Fibroblast of lung (primary cell): Measurements from ENCODE around the gene TMEM178B. TPM values are rescaled to one million over a fixed set of nuclear protein-coding genes. Genes with fewer than 3 reads are reported as not detected.

Source experiments
- DNase-seq, 2 donors: peaks; one replicate each; pipeline versions ENCODE4 v3.0.0 to v3.0.0-alpha.2; 2010; ENCODE audit warnings: low read depth in 2 of 2
- H2AFZ ChIP-seq: 2 replicates; pipeline ENCODE4 v1.5.1; 2012; ENCODE audit warnings: low read length, control low read depth, inconsistent platforms
- H3K27ac ChIP-seq: 2 replicates; pipeline ENCODE4 v1.5.1; 2011; ENCODE audit warnings: low read length, control low read depth; ENCODE audit not compliant: insufficient read depth
- H3K27me3 ChIP-seq: 2 replicates; pipeline ENCODE4 v1.5.1; 2011; ENCODE audit warnings: mild to moderate bottlenecking, low read length; ENCODE audit not compliant: control insufficient read depth, insufficient read depth
- H3K36me3 ChIP-seq: 2 replicates; pipeline ENCODE4 v1.5.1; 2011; ENCODE audit warnings: low read length; ENCODE audit not compliant: control insufficient read depth, insufficient read depth
- H3K4me1 ChIP-seq: 2 replicates; pipeline ENCODE4 v1.5.1; 2011; ENCODE audit warnings: low read length; ENCODE audit not compliant: control insufficient read depth, insufficient read depth; ENCODE audit errors: extremely low read depth
- H3K4me2 ChIP-seq: 2 replicates; pipeline ENCODE4 v1.5.1; 2011; ENCODE audit warnings: low read length, control low read depth; ENCODE audit not compliant: insufficient read depth; ENCODE audit errors: extremely low read depth
- H3K4me3 ChIP-seq, 4 experiments: fragments of 200-600 bp in 1 of 4; sonication (generic) in 1 of 4; replicated peaks in 1 of 4; 2 replicates each; pipeline ENCODE4 v1.5.1; 2011 to 2016; ENCODE audit warnings: low read length in 4 of 4, low read depth in 3 of 4, mild to moderate bottlenecking in 3 of 4, control low read depth in 2 of 4, inconsistent platforms in 1 of 4, mixed read lengths in 1 of 4; ENCODE audit not compliant: insufficient read depth in 1 of 4; ENCODE audit errors: control extremely low read depth in 1 of 4
- H3K79me2 ChIP-seq: 2 replicates; pipeline ENCODE4 v1.5.1; 2012; ENCODE audit warnings: mild to moderate bottlenecking, low read length, inconsistent platforms; ENCODE audit not compliant: control insufficient read depth, insufficient read depth
- H3K9ac ChIP-seq: 2 replicates; pipeline ENCODE4 v1.5.1; 2011; ENCODE audit warnings: mild to moderate bottlenecking, low read length, control low read depth; ENCODE audit not compliant: insufficient read depth
- H3K9me3 ChIP-seq: 2 replicates; pipeline ENCODE4 v1.5.1; 2012; ENCODE audit warnings: low read depth, low read length; ENCODE audit not compliant: control insufficient read depth, insufficient read depth
- H4K20me1 ChIP-seq: 2 replicates; pipeline ENCODE4 v1.5.1; 2011; ENCODE audit warnings: low read length; ENCODE audit not compliant: control insufficient read depth, insufficient read depth; ENCODE audit errors: extremely low read depth
- CTCF ChIP-seq, 2 donors: IDR thresholded peaks in 1 of 2; conservative IDR thresholded peaks in 1 of 2; 1 replicate in 1 of 2; 2 replicates in 1 of 2; pipeline ENCODE4 v1.5.1; 2011 to 2012; ENCODE audit warnings: low read length in 2 of 2, control low read depth in 1 of 2, inconsistent platforms in 1 of 2, low read depth in 1 of 2, mild to moderate bottlenecking in 1 of 2
- EZH2 ChIP-seq: IDR thresholded peaks from 2 replicates; pipeline ENCODE4 v1.5.1; 2012; ENCODE audit warnings: low read length, control low read depth, mild to moderate bottlenecking; ENCODE audit errors: missing control alignments
- polyA plus RNA-seq, 2 donors: library from polyadenylated mRNA; depleted of rRNA in 1 of 2; stranded (reverse) in 1 of 2; unstranded in 1 of 2; fragments of >200 nt; gene quantifications; 2 replicates each; pipeline ENCODE4 v1.2.1, GENCODE V29; 2011 to 2012; ENCODE audit warnings: missing spikeins in 1 of 2
- total RNA-seq: library from RNA; depleted of rRNA; stranded (reverse); fragments of >200 nt; gene quantifications from 2 replicates; pipeline ENCODE4 v1.2.1, GENCODE V29; 2014

The TMEM178B gene
- total and polyA plus RNA-seq, 2 donors (not counting 1 experiment from before 2014, with no cell fraction given), result under 0.01 to 0.14 TPM

GRCh38 chr7:141201145-141201885, 127.5 kb downstream of the TMEM178B start:
- Histone ChIP-seq H3K4me3 (no peak overlapping the region), H3K4me2 (no peak overlapping the region), H3K4me1 (no peaks in the 10 kb centered on the region), H2AFZ (no peak overlapping the region), H3K9ac (no peak overlapping the region), H3K9me3 (no peaks in the 10 kb centered on the region), H3K27me3 (no peaks in the 10 kb centered on the region), H3K79me2 (no peaks in the 10 kb centered on the region), H3K36me3 (no peaks in the 10 kb centered on the region), H4K20me1 (no peaks in the 10 kb centered on the region), H3K27ac (no peak overlapping the region)
- TF ChIP-seq CTCF (conservative IDR thresholded peaks at IDR 0.05 in 1 of 2, IDR thresholded peaks at IDR 0.05 in 1 of 2; ENCODE audit: low read depth in 1 of 2, low read length in 2 of 2) (no peak), EZH2 (no peak)
- DNase-seq, result no peak

- no peak for TF ChIP-seq EZH2
- no peak for TF ChIP-seq CTCF (conservative IDR thresholded peaks at IDR 0.05 in 1 of 2, IDR thresholded peaks at IDR 0.05 in 1 of 2; ENCODE audit: low read depth in 1 of 2, low read length in 2 of 2)
- no peak overlapping the region for H3K4me2 ChIP-seq
- no peaks in the 10 kb centered on the region for H3K79me2 ChIP-seq
- H3K27ac ChIP-seq, result no peak overlapping the region
- H4K20me1 ChIP-seq, result no peaks in the 10 kb centered on the region
- H3K9ac ChIP-seq, result no peak overlapping the region
- H3K4me1 ChIP-seq, result no peaks in the 10 kb centered on the region
- H3K36me3 ChIP-seq, result no peaks in the 10 kb centered on the region
- no peaks in the 10 kb centered on the region for H3K9me3 ChIP-seq
- H2AFZ ChIP-seq, result no peak overlapping the region
- no peak overlapping the region for H3K4me3 ChIP-seq
- no peaks in the 10 kb centered on the region for H3K27me3 ChIP-seq
- no peak for DNase-seq
These were observed 128.7 kb downstream of the TMEM178B start for GRCh38 chr7:141202535-141202934.

- H3K4me2 ChIP-seq, result no peak overlapping the region
These were observed 129.3 kb downstream of the TMEM178B start for GRCh38 chr7:141203177-141203576.

More at GRCh38 chr7:141203177-141203576, 129.3 kb downstream of the TMEM178B start:
- Histone ChIP-seq H3K79me2 (no peaks in the 10 kb centered on the region), H3K27me3 (no peaks in the 10 kb centered on the region), H4K20me1 (no peaks in the 10 kb centered on the region), H2AFZ (no peak overlapping the region), H3K4me1 (no peaks in the 10 kb centered on the region), H3K27ac (no peak overlapping the region), H3K9ac (no peak overlapping the region), H3K36me3 (no peaks in the 10 kb centered on the region), H3K9me3 (no peaks in the 10 kb centered on the region), H3K4me3 (no peak overlapping the region)
- DNase-seq, result no peak
- TF ChIP-seq EZH2 (no peak), CTCF (conservative IDR thresholded peaks at IDR 0.05 in 1 of 2, IDR thresholded peaks at IDR 0.05 in 1 of 2; ENCODE audit: low read depth in 1 of 2, low read length in 2 of 2) (no peak)
